Neural crest cell (in vitro differentiated cells): Measurements from ENCODE around the gene CLSTN2. TPM values are rescaled to one million over a fixed set of nuclear protein-coding genes. Genes with fewer than 3 reads are reported as not detected.

Experiments
- DNase-seq: peaks from one replicate; pipeline ENCODE4 v3.0.0; 2021; ENCODE audit warnings: low read depth, mixed read lengths, low spot score
- H3K27ac Mint-ChIP-seq: one replicate; pipeline ENCODE4 v1.8.0; 2021; ENCODE audit warnings: mild to moderate bottlenecking, mixed read lengths; ENCODE audit not compliant: unreplicated experiment
- H3K27me3 Mint-ChIP-seq: 2 replicates; pipeline ENCODE4 v1.8.0; 2021; ENCODE audit warnings: low read depth, mild to moderate bottlenecking, mixed read lengths
- H3K36me3 Mint-ChIP-seq: 2 replicates; pipeline ENCODE4 v1.8.0; 2021; ENCODE audit warnings: low read depth, mild to moderate bottlenecking, mixed read lengths
- H3K4me1 Mint-ChIP-seq: 2 replicates; pipeline ENCODE4 v1.8.0; 2021; ENCODE audit warnings: mixed read lengths
- H3K4me3 Mint-ChIP-seq: one replicate; pipeline ENCODE4 v1.8.0; 2021; ENCODE audit warnings: mild to moderate bottlenecking, mixed read lengths
- H3K9me3 Mint-ChIP-seq: 2 replicates; pipeline ENCODE4 v1.8.0; 2021; ENCODE audit warnings: mixed read lengths
- total RNA-seq: library from RNA; stranded (reverse); gene quantifications from 2 replicates; pipeline ENCODE4 v1.2.1, GENCODE V29; 2021
- TF ChIP-seq, protein P1 (sequence below): fragments of 200-600 bp; sonication (generic); conservative IDR thresholded peaks from 2 replicates; pipeline ENCODE4 v1.5.0; 2021; ENCODE audit warnings: antibody characterized with exemption, mild to moderate bottlenecking

The CLSTN2 gene
- total RNA-seq, 1 donor from 2014 or later, result 1.9 TPM

DNA sequence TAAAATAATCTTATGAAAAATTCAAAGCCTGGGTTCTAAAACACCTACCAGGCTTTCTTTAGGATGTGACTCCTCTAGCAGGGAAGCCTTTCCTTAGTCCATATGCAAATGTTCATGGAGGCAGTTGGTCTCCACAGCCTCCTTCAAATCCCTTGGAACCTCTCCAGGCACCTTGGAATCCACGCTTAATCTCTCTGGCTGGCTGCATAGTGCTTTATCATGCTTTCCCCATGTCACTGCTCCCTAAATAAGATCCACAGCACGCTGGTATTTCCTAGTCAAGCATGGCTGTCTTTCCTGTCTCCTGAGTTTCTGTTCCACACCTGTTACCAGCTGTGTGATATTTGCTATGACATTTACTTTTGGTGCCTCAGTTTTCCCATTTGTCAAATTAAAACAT, 71.3 kb downstream of the CLSTN2 start:
- H3K27me3 Mint-ChIP-seq, result no peaks in the 10 kb centered on the region
- H3K36me3 Mint-ChIP-seq, result no peaks in the 10 kb centered on the region
- TF ChIP-seq, protein P1, sequence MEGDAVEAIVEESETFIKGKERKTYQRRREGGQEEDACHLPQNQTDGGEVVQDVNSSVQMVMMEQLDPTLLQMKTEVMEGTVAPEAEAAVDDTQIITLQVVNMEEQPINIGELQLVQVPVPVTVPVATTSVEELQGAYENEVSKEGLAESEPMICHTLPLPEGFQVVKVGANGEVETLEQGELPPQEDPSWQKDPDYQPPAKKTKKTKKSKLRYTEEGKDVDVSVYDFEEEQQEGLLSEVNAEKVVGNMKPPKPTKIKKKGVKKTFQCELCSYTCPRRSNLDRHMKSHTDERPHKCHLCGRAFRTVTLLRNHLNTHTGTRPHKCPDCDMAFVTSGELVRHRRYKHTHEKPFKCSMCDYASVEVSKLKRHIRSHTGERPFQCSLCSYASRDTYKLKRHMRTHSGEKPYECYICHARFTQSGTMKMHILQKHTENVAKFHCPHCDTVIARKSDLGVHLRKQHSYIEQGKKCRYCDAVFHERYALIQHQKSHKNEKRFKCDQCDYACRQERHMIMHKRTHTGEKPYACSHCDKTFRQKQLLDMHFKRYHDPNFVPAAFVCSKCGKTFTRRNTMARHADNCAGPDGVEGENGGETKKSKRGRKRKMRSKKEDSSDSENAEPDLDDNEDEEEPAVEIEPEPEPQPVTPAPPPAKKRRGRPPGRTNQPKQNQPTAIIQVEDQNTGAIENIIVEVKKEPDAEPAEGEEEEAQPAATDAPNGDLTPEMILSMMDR, result no peak
- no peak for DNase-seq
- no peak overlapping the region for H3K27ac Mint-ChIP-seq
- H3K4me1 Mint-ChIP-seq, result no peaks in the 10 kb centered on the region
- no peak overlapping the region for H3K4me3 Mint-ChIP-seq
- no peaks in the 10 kb centered on the region for H3K9me3 Mint-ChIP-seq

DNA sequence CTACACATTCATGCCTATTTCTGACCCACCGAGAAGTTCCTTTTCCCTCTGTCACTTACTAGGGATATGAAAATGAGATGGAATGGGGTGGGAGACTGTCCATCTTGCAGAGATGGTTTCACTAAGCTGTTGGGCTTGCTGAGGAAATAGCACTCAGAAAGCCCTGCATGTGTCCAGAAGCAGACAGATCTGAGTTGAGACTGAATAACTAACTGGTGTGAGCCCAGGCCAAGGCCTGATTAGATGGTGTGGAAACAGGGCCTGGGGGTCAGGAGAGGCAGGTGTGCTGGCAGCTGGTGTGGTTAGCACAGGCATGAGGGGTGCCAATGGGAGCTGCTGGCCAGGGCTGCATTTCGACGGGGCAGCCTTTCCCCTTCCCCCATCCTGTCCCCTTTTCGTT, 72.1 kb downstream of the CLSTN2 start:
- H3K4me3 Mint-ChIP-seq, result no peak overlapping the region
- no peaks in the 10 kb centered on the region for H3K4me1 Mint-ChIP-seq
- H3K9me3 Mint-ChIP-seq, result no peaks in the 10 kb centered on the region
- H3K27ac Mint-ChIP-seq, result no peak overlapping the region
- DNase-seq, result no peak
- H3K36me3 Mint-ChIP-seq, result no peaks in the 10 kb centered on the region
- no peaks in the 10 kb centered on the region for H3K27me3 Mint-ChIP-seq
- TF ChIP-seq, protein P1, result no peak

DNA sequence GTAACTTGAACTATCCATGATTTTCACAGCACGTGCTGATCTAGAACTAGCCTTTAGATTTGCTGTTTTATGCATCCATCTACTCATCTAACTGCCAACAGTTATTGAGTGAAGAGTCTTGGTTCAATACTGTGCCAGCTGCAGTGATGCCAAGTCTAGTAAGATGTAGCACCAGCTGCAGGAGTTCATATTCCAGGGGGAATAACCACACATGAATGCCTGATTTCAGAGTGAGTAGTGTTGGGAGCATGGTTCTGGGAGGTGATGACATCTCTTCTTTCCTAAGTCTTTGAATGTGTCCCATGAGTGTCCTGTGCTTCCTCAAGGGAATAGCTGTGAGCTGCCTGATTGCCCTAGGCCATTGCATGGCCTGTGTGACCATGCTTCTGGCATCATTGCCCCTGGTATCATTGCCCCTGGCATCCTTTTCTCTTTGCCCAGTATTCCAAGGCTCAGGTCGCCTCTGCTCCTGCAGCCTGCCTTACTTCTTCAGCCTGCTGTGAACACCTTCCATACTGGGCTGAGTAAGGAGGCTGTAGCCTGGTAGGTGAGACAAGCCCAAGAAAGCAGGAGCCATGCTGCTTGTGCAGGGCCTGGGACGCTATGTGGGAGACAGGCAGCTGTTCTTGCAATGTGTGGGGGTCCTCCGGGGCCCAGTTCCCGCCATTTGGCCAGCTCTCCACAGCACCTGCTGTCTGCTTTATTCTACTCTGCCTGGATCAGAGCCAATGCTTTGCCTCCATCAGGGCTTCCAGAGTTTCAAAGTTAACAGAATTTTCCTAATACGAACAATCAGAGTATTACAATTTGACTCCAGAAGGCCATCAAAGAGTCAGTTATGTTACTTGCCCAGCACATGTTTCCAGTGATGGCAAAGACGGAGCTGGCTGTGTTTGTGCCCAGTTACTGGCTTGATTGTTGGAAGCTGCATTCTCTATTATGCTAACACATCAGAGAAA, 73.2 kb downstream of the CLSTN2 start:
- Mint-ChIP-seq H3K4me3 (no peak overlapping the region), H3K4me1 (no peaks in the 10 kb centered on the region)
- TF ChIP-seq, protein P1, result no peak

DNA sequence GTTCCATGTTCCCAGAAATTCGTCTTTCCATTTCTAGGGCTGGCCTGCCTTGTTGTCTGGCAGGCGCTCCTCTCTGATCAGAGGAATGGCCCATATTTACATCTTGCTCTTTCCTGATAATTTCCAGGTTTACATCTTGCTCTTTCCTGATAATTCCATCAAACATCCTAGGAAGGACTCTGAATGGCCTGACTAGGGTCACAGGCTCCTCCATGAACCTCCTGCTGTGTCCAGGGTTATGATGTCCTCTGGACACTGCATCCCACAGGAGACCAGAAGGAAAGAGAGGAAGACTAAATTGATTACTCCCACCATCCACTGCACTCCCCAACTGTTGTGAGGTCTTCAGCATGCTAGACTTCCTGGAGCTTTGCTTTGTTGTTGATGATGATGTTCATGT, 75.4 kb downstream of the CLSTN2 start:
- Mint-ChIP-seq H3K4me3 (no peak overlapping the region), H3K27ac (no peak overlapping the region), H3K36me3 (no peaks in the 10 kb centered on the region), H3K4me1 (no peaks in the 10 kb centered on the region), H3K9me3 (no peaks in the 10 kb centered on the region), H3K27me3 (no peaks in the 10 kb centered on the region)
- TF ChIP-seq, protein P1, result no peak
- no peak for DNase-seq

More for the DNA sequence above, 73.2 kb downstream of the CLSTN2 start:
- Mint-ChIP-seq H3K27ac (peak overlapping the region; percentile 68), H3K36me3 (no peaks in the 10 kb centered on the region), H3K9me3 (no peaks in the 10 kb centered on the region), H3K27me3 (no peaks in the 10 kb centered on the region)
- no peak for DNase-seq

DNA sequence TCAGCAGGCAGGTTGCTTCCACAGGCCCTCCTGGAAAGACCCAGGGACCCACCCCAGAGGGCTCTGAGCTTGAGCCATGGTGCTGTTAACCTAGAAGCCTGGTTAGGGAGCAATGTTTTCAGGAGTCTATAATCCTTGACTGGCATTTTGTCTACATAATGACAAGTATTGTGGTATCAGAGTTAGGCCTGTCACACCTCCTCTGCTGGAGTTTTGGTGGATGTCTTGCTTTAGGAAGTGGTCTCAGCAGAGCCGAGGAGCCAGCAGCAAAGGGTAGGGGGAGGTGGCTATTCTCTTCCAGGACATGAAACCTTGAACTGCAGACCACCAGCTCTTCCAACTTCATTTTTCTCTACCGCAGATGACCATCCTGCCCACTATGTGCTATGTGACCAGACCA, 76.1 kb downstream of the CLSTN2 start:
- DNase-seq, result no peak
- no peaks in the 10 kb centered on the region for H3K9me3 Mint-ChIP-seq
- no peak overlapping the region for H3K27ac Mint-ChIP-seq
- H3K4me3 Mint-ChIP-seq, result no peak overlapping the region
- no peaks in the 10 kb centered on the region for H3K4me1 Mint-ChIP-seq
- TF ChIP-seq, protein P1, result no peak
- H3K36me3 Mint-ChIP-seq, result no peaks in the 10 kb centered on the region
- no peaks in the 10 kb centered on the region for H3K27me3 Mint-ChIP-seq
